ACHN (cell line): ENCODE data around the gene EHBP1.

Source experiments
- DNase-seq: peaks from one replicate; pipeline ENCODE4 v3.0.0-alpha.2; 2015
- in situ Hi-C: cut with HindIII; loops from 2 replicates; pipeline ENCODE4 v1.10.0; 2017; ENCODE audit warnings: low sequenced_read_pairs, low pct_ligation_motif_present, low pct_unique_long_range_greater_than_20kb

EHBP1 gene

DNA sequence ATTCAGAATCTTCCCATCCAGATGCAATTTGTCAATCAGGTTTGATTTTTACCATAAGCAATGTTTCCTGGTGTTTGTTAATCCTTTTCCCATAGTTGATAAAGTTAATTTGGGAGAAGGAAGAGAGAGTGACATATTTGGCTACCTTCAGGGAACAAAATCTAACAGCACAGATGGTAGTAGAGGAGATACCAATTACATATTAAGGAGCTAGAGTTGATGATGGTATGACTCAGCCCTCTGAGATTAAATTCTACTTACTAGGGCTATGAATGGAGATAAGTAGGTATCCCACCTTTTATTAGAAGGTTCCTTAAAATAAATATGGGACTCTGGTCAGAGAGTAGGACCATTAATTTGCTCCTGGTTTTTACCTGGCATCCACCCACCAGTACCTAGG lies 139.7 kb downstream of the EHBP1 start:
- in situ Hi-C loops, result no loop called here
- no peak for DNase-seq

DNA sequence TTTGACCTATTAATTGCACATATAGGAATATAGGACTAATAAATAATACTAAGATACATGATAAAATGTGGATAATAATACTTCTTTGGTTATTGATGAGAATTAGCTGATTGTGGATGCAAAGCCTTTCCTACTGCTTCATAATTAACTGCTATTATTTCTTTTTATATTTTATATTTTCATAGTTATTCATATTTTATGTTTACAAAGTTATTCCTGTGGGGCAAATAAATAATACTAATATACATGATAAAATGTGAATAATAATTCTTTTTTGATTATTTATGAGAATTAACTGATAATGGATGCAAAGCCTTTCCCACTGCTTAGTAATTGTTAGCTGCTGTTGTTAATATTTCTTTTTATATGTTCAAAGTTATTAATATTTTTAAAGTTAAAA lies 146.7 kb downstream of the EHBP1 start:
- in situ Hi-C loops, result no loop called here

DNA sequence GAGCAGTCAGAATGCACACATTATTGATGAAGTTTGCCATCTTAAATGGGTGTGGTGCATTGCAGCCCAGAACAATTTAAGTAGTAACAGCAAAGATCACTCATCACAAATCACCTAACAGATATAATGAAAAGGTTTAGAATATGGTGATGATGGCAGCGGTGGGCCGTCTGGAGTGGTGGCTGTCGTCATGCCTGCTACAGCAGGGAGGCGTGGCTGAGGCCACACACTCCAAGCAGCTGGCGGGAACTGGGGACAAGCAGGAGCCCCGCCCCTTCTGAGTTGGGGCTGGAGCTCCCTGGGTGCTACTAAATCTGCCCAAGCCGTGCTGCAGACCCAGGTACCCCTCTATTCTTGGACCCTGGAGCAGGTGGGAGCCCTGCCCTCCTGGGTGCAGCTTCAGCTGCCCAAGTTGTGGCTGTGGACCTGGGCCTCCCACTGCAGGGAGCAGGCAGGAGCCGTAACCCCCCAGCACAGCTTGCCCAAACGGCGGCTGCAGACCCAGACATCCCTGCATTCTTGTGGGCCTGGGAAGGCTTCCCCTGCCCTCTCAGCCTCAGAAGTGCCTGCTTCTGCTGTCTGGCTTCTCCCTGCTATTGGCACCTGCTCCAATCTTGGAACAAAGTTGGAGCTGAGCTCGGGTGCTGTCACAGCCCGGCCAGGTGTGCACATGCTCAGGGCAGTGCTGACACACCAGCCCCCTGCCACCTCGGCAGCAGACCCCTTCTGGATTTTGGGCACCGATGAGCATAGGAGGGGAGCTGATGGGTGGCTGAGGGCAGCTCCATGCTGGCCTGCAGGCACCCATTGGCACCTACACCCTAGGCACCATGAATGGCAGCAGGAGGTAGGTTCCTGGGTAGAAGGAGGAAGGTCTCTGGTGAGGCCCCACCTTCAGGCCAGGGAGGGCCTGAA lies 149.3 kb downstream of the EHBP1 start:
- no peak for DNase-seq
- in situ Hi-C loops, result no loop called here

More for the DNA sequence above, 146.7 kb downstream of the EHBP1 start:
- DNase-seq, result no peak

- in situ Hi-C loops, result no loop called here
Measured at GRCh38 chr2:62856228-62857040, 150.9 kb downstream of the EHBP1 start.

GRCh38 chr2:62857139-62857931 lies 151.8 kb downstream of the EHBP1 start:
- in situ Hi-C loops, result no loop called here
- DNase-seq, result no peak

More at GRCh38 chr2:62856228-62857040, 150.9 kb downstream of the EHBP1 start:
- DNase-seq, result no peak

DNA sequence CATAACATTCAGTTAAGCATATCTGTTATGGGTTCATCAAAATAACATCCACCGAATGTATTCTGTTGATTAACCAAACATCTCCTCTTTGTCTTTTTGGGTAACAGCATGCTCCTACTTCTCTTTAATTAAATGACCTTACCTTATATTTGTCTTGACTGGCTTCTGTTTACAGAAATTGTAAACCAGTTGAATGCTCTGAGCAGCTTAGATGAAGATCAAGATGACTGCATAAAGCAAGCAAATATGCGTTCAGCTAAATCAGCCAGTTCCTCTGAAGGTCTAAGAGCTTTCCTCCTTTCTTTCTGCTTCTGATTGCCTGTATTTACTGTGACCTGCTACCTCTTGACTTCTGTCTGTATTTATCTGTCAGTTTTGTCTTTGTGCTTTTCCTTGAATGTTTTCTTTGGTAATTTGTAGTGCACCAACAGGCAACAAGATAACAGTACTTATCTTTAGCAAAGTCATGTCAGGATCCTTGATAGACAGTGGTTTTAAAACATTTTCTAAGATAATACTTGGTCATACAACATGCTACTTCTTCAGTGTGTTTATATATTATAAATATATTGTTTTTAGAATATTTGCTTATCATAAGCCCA lies 152.8 kb downstream of the EHBP1 start:
- in situ Hi-C loops, result no loop called here
- no peak for DNase-seq

DNA sequence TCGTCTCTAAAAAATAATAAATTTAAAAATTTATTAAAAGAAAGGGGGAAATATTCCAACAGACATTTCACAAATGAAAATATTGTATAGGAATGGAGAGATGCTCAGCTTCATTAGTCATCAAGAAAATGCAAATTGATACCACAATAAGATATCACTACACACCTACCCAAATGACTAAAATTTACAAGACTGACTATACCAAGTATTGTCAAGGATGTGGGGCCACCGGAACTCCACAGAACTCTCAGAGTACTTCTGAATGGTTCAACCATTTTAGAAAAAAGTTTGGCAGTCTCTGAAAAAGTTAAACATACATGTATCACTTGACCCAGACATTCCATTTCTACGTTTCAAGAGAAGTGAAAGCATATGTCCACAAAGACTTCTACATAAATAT lies 163.4 kb downstream of the EHBP1 start:
- in situ Hi-C loops, result no loop called here
- DNase-seq, result no peak

- no peak for DNase-seq
- in situ Hi-C loops, result no loop called here
Measured at GRCh38 chr2:62870966-62871365, 165.5 kb downstream of the EHBP1 start.

- no peak for DNase-seq
- in situ Hi-C loops, result no loop called here
Measured at GRCh38 chr2:62871506-62871905, 166.0 kb downstream of the EHBP1 start.

DNA sequence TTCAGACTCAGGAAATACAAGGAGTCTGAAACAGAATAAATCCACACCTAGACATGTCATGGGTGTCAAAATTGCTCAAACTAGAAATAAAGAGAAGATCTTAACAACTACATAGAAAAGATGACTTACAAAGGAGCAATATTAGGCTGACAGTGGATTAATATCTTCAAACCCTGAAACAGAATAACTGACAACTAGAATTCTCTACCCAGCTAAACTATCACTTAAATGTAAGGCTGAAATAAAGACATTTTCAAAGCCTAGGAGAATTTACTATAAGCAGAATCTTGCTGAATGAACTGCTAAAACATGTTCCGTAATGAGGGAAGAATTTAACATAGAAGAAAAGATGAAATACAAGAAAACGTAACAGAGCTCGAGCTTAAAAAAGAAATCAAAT lies 168.1 kb downstream of the EHBP1 start:
- in situ Hi-C loops, result no loop called here
- DNase-seq, result no peak

- DNase-seq, result no peak
- in situ Hi-C loops, result no loop called here
Measured at GRCh38 chr2:62874881-62875383, 169.4 kb downstream of the EHBP1 start.

- in situ Hi-C loops, result no loop called here
- no peak for DNase-seq
Measured at GRCh38 chr2:62881162-62881795, 175.8 kb downstream of the EHBP1 start.

- DNase-seq, result no peak
- in situ Hi-C loops, result no loop called here
Measured at GRCh38 chr2:62883629-62884028, 178.1 kb downstream of the EHBP1 start.

DNA sequence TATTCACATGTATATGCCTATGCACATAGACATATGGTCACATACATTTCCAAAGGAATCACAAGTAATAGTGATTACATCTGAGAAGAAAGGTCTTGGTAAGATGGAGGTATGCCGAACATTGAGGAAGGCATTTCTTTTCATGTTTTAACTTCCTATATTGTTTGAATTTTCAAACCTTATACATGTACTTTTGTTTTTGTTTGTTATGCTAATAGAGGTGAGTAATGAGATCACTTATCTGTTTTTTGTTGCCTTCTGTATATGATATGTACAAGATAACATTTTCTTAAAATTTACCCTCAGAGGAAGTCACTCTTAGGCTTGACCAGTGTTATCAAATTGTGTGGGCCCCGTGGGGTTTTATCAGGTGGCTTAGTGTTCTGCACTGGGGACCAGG lies 178.6 kb downstream of the EHBP1 start:
- in situ Hi-C loops, result no loop called here
- no peak for DNase-seq

DNA sequence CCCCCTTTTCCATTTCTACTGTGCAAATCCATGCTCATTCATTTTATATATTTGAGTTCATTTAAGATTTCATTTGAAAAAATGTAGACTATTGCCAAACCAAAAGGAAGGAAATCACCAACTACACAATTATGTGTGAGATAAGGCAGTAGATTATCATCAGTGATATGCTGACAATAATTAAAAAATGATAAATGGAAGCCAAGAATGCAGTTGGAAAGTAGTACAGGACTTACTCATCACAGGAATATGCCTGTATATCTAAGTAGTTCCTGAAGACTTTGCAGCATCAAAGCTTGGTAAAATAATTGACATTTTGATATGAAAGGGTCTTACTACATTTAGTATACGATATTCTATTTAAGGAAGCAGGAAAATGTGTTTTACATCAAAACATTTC lies 179.0 kb downstream of the EHBP1 start:
- DNase-seq, result no peak
- in situ Hi-C loops, result no loop called here

DNA sequence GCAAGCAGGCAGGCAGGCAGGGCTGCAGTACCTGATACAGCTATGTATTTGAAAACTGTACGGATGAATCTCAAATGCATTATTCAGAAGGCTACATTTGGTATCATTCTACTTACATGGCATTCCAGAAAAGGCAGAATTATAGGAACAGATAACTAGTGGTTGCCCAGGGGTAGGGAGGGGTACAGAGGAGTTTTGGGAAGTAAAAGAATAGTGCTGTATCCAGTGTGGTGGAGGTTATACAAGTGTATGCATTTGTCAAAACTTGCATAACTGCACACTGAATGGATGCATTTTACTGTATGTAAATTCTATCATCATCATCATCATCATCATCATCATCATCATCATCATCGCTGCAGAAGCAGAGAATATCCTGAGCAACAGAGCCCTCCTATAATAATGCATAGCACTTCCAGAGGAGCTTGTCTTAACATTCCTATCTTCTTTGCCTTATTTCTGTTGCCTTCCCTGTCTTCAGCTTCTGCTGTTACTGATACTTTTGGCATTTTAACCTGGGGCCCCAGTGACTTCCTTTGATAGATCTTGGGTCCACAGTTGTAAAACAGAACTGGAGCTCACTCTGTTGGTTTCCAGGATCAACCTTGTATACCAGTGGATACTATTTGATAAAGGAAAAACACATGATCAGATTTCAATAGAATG lies 189.6 kb downstream of the EHBP1 start:
- no peak for DNase-seq
- in situ Hi-C loops, result no loop called here

GRCh38 chr2:62895632-62896009 lies 190.1 kb downstream of the EHBP1 start:
- in situ Hi-C loops, result no loop called here
- DNase-seq, result no peak
